Keratinocyte (primary cell): ENCODE results near the gene FREM1.

Source experiments
- EZH2 ChIP-seq: IDR thresholded peaks from one replicate; pipeline ENCODE4 v1.6.1; 2012; ENCODE audit warnings: inconsistent platforms, mild to moderate bottlenecking, low read length, moderate library complexity
- TF ChIP-seq, protein P1 (sequence below), 3 experiments: IDR thresholded peaks in 1 of 3; conservative IDR thresholded peaks in 1 of 3; optimal IDR thresholded peaks in 1 of 3; 2 replicates in 2 of 3; 3 replicates in 1 of 3; pipeline versions ENCODE3 to v1.5.1; 2011; ENCODE audit warnings: low read length in 3 of 3, mild to moderate bottlenecking in 3 of 3, moderate library complexity in 2 of 3, control low read depth in 1 of 3, inconsistent platforms in 1 of 3; ENCODE audit not compliant: insufficient read depth in 2 of 3; ENCODE audit errors: extremely low read depth in 1 of 3

DNA sequence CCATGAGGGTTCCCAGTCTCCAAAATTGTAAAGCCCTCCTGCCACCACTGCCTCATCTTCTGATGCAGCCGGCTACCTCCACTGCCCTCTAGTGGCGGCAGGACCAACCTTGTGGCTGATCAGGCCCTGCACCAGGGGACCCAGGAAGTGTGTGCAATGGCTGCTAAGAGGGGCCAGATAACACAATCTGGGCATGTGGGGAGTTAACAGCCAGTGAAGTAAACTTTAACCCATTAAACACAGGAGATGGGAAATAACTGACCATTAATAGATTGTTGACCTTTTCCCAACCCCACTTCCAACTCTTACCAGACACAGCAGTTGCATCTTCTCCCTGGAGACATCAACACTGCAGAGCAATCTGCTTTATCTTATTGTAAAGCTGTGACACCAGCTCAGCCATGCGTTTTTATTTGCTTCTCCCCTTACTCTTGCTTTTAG is 63.3 kb downstream of the FREM1 start:
- TF ChIP-seq EZH2: no peak
- TF ChIP-seq, protein P1, sequence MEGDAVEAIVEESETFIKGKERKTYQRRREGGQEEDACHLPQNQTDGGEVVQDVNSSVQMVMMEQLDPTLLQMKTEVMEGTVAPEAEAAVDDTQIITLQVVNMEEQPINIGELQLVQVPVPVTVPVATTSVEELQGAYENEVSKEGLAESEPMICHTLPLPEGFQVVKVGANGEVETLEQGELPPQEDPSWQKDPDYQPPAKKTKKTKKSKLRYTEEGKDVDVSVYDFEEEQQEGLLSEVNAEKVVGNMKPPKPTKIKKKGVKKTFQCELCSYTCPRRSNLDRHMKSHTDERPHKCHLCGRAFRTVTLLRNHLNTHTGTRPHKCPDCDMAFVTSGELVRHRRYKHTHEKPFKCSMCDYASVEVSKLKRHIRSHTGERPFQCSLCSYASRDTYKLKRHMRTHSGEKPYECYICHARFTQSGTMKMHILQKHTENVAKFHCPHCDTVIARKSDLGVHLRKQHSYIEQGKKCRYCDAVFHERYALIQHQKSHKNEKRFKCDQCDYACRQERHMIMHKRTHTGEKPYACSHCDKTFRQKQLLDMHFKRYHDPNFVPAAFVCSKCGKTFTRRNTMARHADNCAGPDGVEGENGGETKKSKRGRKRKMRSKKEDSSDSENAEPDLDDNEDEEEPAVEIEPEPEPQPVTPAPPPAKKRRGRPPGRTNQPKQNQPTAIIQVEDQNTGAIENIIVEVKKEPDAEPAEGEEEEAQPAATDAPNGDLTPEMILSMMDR (optimal IDR thresholded peaks at IDR 0.05 in 1 of 3, IDR thresholded peaks at IDR 0.05 in 1 of 3, conservative IDR thresholded peaks at IDR 0.05 in 1 of 3; ENCODE audit: extremely low read depth in 1 of 3, insufficient read depth in 2 of 3, low read length in 3 of 3): peak; percentile 83 to 93 (median 90)
